K562 (cell line): ENCODE results near the gene MAML1. TPM values are rescaled to one million over a fixed set of nuclear protein-coding genes. Genes with fewer than 3 reads are reported as not detected.

ENCODE experiments used
- ATAC-seq: fragments of 200-7000 bp; cut with Tn5 transposase; 3 replicates; pipeline ENCODE4 v1.9.1; 2020; ENCODE audit warnings: moderate library complexity
- BruUV-seq: library from RNA; stranded (reverse); fragments of 400-500 nt; replicated peaks from 2 replicates; lab custom pipeline; 2021; lab: Mats Ljungman, UMichigan
- CTCF ChIA-PET: fragments of 300-600 bp; formaldehyde crosslinking; extraction: SDS; loops from one replicate; lab custom pipeline; 2021; ENCODE audit warnings: low intra/inter-chr PET ratio; lab: Yijun Ruan, JAX
- POLR2A ChIA-PET: fragments of 300-600, 350-650 bp; sonication (Branson Sonifier 250); formaldehyde crosslinking; extraction: SDS; loops from one replicate; lab custom pipeline; 2021; ENCODE audit warnings: antibody characterized with exemption, inconsistent platforms; lab: Yijun Ruan, JAX
- DNase-seq, 4 experiments: peaks; one replicate each; pipeline versions ENCODE4 v3.0.0 to v3.0.0-alpha.2; 2011 to 2018; ENCODE audit warnings: low spot score in 3 of 4, mixed read lengths in 3 of 4; ENCODE audit errors: extremely low read depth in 1 of 4
- FAIRE-seq: peaks from 2 replicates; lab custom pipeline; 2011; peaks lifted over from hg19 to GRCh38; lab: Jason Lieb, UNC
- H2AFZ ChIP-seq: 2 replicates; pipeline ENCODE4 v1.6.0; 2011; ENCODE audit warnings: low read depth, low read length, control low read depth, inconsistent platforms
- H3K27ac ChIP-seq: fragments of 200-600 bp; 3 replicates; pipeline ENCODE4 v1.8.0; 2011; ENCODE audit warnings: low read depth, mild to moderate bottlenecking, control low read depth, inconsistent platforms, low read length, moderate library complexity, mixed read lengths; ENCODE audit errors: extremely low read depth
- H3K27me3 ChIP-seq, 2 experiments: fragments of 300-600 bp in 1 of 2; 2 replicates in 1 of 2; 3 replicates in 1 of 2; pipeline versions ENCODE4 v1.6.0 to v1.8.0; 2011; ENCODE audit warnings: inconsistent platforms in 2 of 2, low read length in 2 of 2, mild to moderate bottlenecking in 1 of 2, mixed read lengths in 1 of 2, moderate library complexity in 1 of 2; ENCODE audit not compliant: control insufficient read depth in 2 of 2, insufficient read depth in 2 of 2
- H3K36me3 ChIP-seq: fragments of 300-600 bp; 3 replicates; pipeline ENCODE4 v1.8.0; 2011; ENCODE audit warnings: mild to moderate bottlenecking, low read length, inconsistent platforms; ENCODE audit not compliant: control insufficient read depth, insufficient read depth
- H3K4me1 ChIP-seq, 2 experiments: fragments of 200-600 bp in 1 of 2; replicated peaks in 1 of 2; 2 replicates in 1 of 2; 3 replicates in 1 of 2; pipeline versions ENCODE4 v1.5.1 to v1.8.0; 2011; ENCODE audit warnings: inconsistent platforms in 2 of 2, low read length in 2 of 2, mild to moderate bottlenecking in 1 of 2, mixed read lengths in 1 of 2, moderate library complexity in 1 of 2; ENCODE audit not compliant: control insufficient read depth in 2 of 2, insufficient read depth in 2 of 2
- H3K4me2 ChIP-seq: 2 replicates; pipeline ENCODE4 v1.6.1; 2011; ENCODE audit warnings: low read length, control low read depth, inconsistent platforms, mixed read lengths; ENCODE audit not compliant: insufficient read depth
- H3K4me3 ChIP-seq: fragments of 200-600 bp; sonication (generic), shearing (Covaris generic); 2 replicates; pipeline ENCODE4 v1.5.1; 2016; ENCODE audit warnings: control low read depth, inconsistent platforms
- H3K79me2 ChIP-seq: fragments of 200-600 bp; 3 replicates; pipeline ENCODE4 v1.8.0; 2011; ENCODE audit warnings: low read length, inconsistent platforms; ENCODE audit not compliant: control insufficient read depth, insufficient read depth
- H3K9ac ChIP-seq, 2 experiments: 2 replicates each; pipeline versions ENCODE4 v1.6.0 to v1.6.1; 2011; ENCODE audit warnings: low read depth in 2 of 2, low read length in 2 of 2, control low read depth in 1 of 2, inconsistent platforms in 1 of 2, mild to moderate bottlenecking in 1 of 2, mixed read lengths in 1 of 2; ENCODE audit not compliant: insufficient read depth in 1 of 2
- H3K9me1 ChIP-seq: one replicate; pipeline ENCODE4 v1.6.0; 2011; ENCODE audit warnings: inconsistent platforms, mild to moderate bottlenecking, low read length, moderate library complexity; ENCODE audit not compliant: control insufficient read depth, insufficient read depth
- H3K9me3 ChIP-seq: replicated peaks from 2 replicates; pipeline ENCODE4 v1.5.1; 2011; ENCODE audit warnings: low read depth, low read length, inconsistent platforms; ENCODE audit not compliant: control insufficient read depth, insufficient read depth
- H4K20me1 ChIP-seq: replicated peaks from 2 replicates; pipeline ENCODE4 v1.6.1; 2011; ENCODE audit warnings: low read length, inconsistent platforms, mixed read lengths; ENCODE audit not compliant: control insufficient read depth, insufficient read depth
- C11orf30 ChIP-seq: fragments of 450-650 bp; IDR thresholded peaks from 2 replicates; pipeline ENCODE4 v1.6.1; 2016; ENCODE audit warnings: low read depth, mild to moderate bottlenecking
- ELK1 ChIP-seq: sonication (generic); formaldehyde crosslinking; IDR thresholded peaks from 2 replicates; pipeline ENCODE4 v1.8.1; 2022; ENCODE audit warnings: missing genetic modification reagents
- ETS1 ChIP-seq: conservative IDR thresholded peaks from 2 replicates; pipeline ENCODE4 v1.6.1; 2011; ENCODE audit warnings: low read depth, mild to moderate bottlenecking, low read length; ENCODE audit not compliant: control insufficient read depth
- PRDM10 ChIP-seq: fragments of 450-650 bp; IDR thresholded peaks from 2 replicates; pipeline ENCODE4 v1.6.1; 2018; ENCODE audit not compliant: partially characterized antibody
- SRF ChIP-seq, 2 experiments: fragments of 250-450, 450-650 bp in 1 of 2; sonication (Bioruptor Pico) in 1 of 2; sonication (generic) in 1 of 2; formaldehyde crosslinking; IDR thresholded peaks; 2 replicates each; pipeline versions ENCODE4 v1.5.0 to v1.5.1; 2020 to 2022; ENCODE audit warnings: mild to moderate bottlenecking in 1 of 2, missing genetic modification reagents in 1 of 2
- ZNF436 ChIP-seq: fragments of 250-450, 450-650 bp; sonication (Bioruptor Pico); formaldehyde crosslinking; IDR thresholded peaks from 2 replicates; pipeline ENCODE4 v1.7.0; 2020; ENCODE audit warnings: mild to moderate bottlenecking
- ZNF511 ChIP-seq: sonication (generic); formaldehyde crosslinking; IDR thresholded peaks from 2 replicates; pipeline ENCODE4 v1.8.0; 2022; ENCODE audit warnings: mild to moderate bottlenecking, missing genetic modification reagents
- WGBS: fragments of 100-300 bp; shearing (Covaris generic); methylation state at CpG from one replicate; pipeline ENCODE4 v1.1.6; 2016; ENCODE audit warnings: low coverage, mixed read lengths; ENCODE audit not compliant: insufficient coverage; ENCODE audit errors: missing lambda C conversion rate; 5-methylcytosine and 5-hydroxymethylcytosine counted together
- in situ Hi-C: fragments of 300-500 bp; cut with MboI; formaldehyde crosslinking; loops from 4 replicates; pipeline ENCODE4 v1.15.0; 2018; ENCODE audit warnings: inconsistent platforms, mixed read lengths
- intact Hi-C: fragments of 100-400 bp; cut with micrococcal nuclease; formaldehyde crosslinking; loops from 2 replicates; pipeline ENCODE4 v1.14.2; 2022
- polyA plus RNA-seq, 8 experiments: library from polyadenylated mRNA; depleted of rRNA in 4 of 8; stranded (reverse) in 5 of 8; unstranded in 3 of 8; fragments of >200 nt; fragmentation: Nextera tagmentation in 2 of 8; fragmentation: Illumina TruSeq in 1 of 8; extraction: Ambion mirVana in 2 of 8; extraction: Trizol in 1 of 8; gene quantifications; 2 replicates each; pipeline versions ENCODE4 v1.2.1 to v1.2.3, GENCODE V29; 2011 to 2014; ENCODE audit warnings: inconsistent platforms in 1 of 8, missing spikeins in 1 of 8
- total RNA-seq, 7 experiments: library from RNA; depleted of rRNA in 6 of 7; stranded (reverse); fragments of >200 nt in 6 of 7; fragmentation: Illumina TruSeq in 2 of 7; extraction: Trizol in 2 of 7; gene quantifications; 2 replicates each; pipeline versions ENCODE4 v1.2.1 to v1.2.3, GENCODE V29; 2011 to 2021; ENCODE audit warnings: low replicate concordance in 1 of 7
- TF ChIP-seq, protein P1 (sequence below): sonication (generic); formaldehyde crosslinking; IDR thresholded peaks from 2 replicates; pipeline ENCODE4 v1.8.1; 2023; ENCODE audit warnings: missing genetic modification reagents, mild to moderate bottlenecking, borderline replicate concordance

Gene MAML1
- total and polyA plus RNA-seq, 9 of the 15 experiments (the other 6 are each of a cell fraction or from before 2014, with no cell fraction given), result 0.32 to 18.4 (median 7.0) TPM

- CTCF ChIA-PET, result no interaction called here
- H3K36me3 ChIP-seq, result peaks cover 95% of the 10 kb centered on the region
- no peak for DNase-seq
- intact Hi-C loops (loop anchor here (5.0 kb wide), 1 partner anchor 38 kb away; the partner anchor contains the start of gene MGAT4B), in situ Hi-C loops (no loop called here)
- peaks cover 9% of the 10 kb centered on the region for H3K9me1 ChIP-seq
- no peak overlapping the region for H2AFZ ChIP-seq
- no peak for FAIRE-seq
- H3K27me3 ChIP-seq, result no peaks in the 10 kb centered on the region
- H3K4me1 ChIP-seq, result peaks cover 21 to 26% of the 10 kb centered on the region in 2 experiments
- no peak overlapping the region for H3K4me2 ChIP-seq
- POLR2A ChIA-PET, result interaction anchor here (0.7 kb wide), 1 partner anchor 29 kb away, joined by 3 read pairs; no protein-coding TSS in a partner anchor
- H3K79me2 ChIP-seq, result peaks cover 36% of the 10 kb centered on the region
- WGBS, result 87% methylated on average over 5 of the region's 5 CpGs
- no peak overlapping the region for H3K27ac ChIP-seq
- no peak overlapping the region for H3K9ac ChIP-seq
- no TSS peak for BruUV-seq
- peaks cover 20% of the 10 kb centered on the region for H4K20me1 ChIP-seq
- no peaks in the 10 kb centered on the region for H3K9me3 ChIP-seq
- no peak overlapping the region for H3K4me3 ChIP-seq
- no peak for ATAC-seq
- TF ChIP-seq ZNF436 (CRISPR knock-in tag) (no peak), C11orf30 (no peak), PRDM10 (no peak), SRF (CRISPR knock-in tag; IDR thresholded peaks at IDR 0.05) (no peak), ETS1 (no peak), ZNF511 (CRISPR knock-in tag) (no peak), ELK1 (CRISPR knock-in tag) (no peak)
- TF ChIP-seq, protein P1, sequence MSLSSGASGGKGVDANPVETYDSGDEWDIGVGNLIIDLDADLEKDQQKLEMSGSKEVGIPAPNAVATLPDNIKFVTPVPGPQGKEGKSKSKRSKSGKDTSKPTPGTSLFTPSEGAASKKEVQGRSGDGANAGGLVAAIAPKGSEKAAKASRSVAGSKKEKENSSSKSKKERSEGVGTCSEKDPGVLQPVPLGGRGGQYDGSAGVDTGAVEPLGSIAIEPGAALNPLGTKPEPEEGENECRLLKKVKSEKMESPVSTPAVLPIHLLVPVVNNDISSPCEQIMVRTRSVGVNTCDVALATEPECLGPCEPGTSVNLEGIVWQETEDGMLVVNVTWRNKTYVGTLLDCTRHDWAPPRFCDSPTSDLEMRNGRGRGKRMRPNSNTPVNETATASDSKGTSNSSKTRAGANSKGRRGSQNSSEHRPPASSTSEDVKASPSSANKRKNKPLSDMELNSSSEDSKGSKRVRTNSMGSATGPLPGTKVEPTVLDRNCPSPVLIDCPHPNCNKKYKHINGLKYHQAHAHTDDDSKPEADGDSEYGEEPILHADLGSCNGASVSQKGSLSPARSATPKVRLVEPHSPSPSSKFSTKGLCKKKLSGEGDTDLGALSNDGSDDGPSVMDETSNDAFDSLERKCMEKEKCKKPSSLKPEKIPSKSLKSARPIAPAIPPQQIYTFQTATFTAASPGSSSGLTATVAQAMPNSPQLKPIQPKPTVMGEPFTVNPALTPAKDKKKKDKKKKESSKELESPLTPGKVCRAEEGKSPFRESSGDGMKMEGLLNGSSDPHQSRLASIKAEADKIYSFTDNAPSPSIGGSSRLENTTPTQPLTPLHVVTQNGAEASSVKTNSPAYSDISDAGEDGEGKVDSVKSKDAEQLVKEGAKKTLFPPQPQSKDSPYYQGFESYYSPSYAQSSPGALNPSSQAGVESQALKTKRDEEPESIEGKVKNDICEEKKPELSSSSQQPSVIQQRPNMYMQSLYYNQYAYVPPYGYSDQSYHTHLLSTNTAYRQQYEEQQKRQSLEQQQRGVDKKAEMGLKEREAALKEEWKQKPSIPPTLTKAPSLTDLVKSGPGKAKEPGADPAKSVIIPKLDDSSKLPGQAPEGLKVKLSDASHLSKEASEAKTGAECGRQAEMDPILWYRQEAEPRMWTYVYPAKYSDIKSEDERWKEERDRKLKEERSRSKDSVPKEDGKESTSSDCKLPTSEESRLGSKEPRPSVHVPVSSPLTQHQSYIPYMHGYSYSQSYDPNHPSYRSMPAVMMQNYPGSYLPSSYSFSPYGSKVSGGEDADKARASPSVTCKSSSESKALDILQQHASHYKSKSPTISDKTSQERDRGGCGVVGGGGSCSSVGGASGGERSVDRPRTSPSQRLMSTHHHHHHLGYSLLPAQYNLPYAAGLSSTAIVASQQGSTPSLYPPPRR, result no peak
Measured at GRCh38 chr5:179769796-179770195, 37.2 kb downstream of the MAML1 start.
